A549 (cell line): Measurements from ENCODE around the gene PARD6A. TPM values are rescaled to one million over a fixed set of nuclear protein-coding genes. Genes with fewer than 3 reads are reported as not detected.

ENCODE experiments used
- ATAC-seq, 2 experiments: fragments of 200-7000 bp in 1 of 2; fragments of >200 bp in 1 of 2; cut with Nextera tagmentation in 1 of 2; cut with Tn5 transposase in 1 of 2; 3 replicates each; pipeline versions ENCODE4 v1.8.0 to v1.9.1; 2018 to 2020; ENCODE audit warnings: mild to moderate bottlenecking in 1 of 2, moderate library complexity in 1 of 2
- CTCF ChIA-PET: fragments of 300-600 bp; sonication (Branson Sonifier 250); formaldehyde crosslinking; extraction: SDS; loops from one replicate; lab custom pipeline; 2021; ENCODE audit warnings: antibody characterized with exemption, inconsistent platforms; lab: Yijun Ruan, JAX
- POLR2A ChIA-PET: fragments of 350-600 bp; formaldehyde crosslinking; extraction: SDS; loops from one replicate; lab custom pipeline; 2021; ENCODE audit warnings: antibody characterized with exemption, inconsistent platforms; lab: Yijun Ruan, JAX
- DNase-seq, 2 experiments: peaks; one replicate each; pipeline versions ENCODE4 v3.0.0 to v3.0.0-alpha.2; 2011 to 2016; ENCODE audit warnings: low read depth in 1 of 2, low spot score in 1 of 2
- FAIRE-seq: peaks from 2 replicates; lab custom pipeline; 2011; peaks lifted over from hg19 to GRCh38; lab: Jason Lieb, UNC
- H3K27ac ChIP-seq, 2 experiments: fragments of >200 bp; sonication (Bioruptor Twin); formaldehyde crosslinking; 3 replicates each; pipeline ENCODE4 v1.5.1; 2016 to 2017
- H3K4me1 ChIP-seq: fragments of >200 bp; sonication (Bioruptor Twin); formaldehyde crosslinking; 3 replicates; pipeline ENCODE4 v1.6.1; 2016
- H3K4me2 ChIP-seq: fragments of >200 bp; sonication (Bioruptor Twin); formaldehyde crosslinking; 3 replicates; pipeline ENCODE4 v1.6.1; 2016
- H3K4me3 ChIP-seq: fragments of >200 bp; sonication (Bioruptor Twin); formaldehyde crosslinking; 3 replicates; pipeline ENCODE4 v1.5.1; 2016
- H3K9me3 ChIP-seq: fragments of >200 bp; sonication (Bioruptor Twin); formaldehyde crosslinking; 3 replicates; pipeline ENCODE4 v1.6.1; 2016
- BHLHE40 ChIP-seq: IDR thresholded peaks from 2 replicates; pipeline ENCODE4 v1.6.1; 2012; ENCODE audit warnings: low read depth, low read length, inconsistent platforms
- CBX2 ChIP-seq: fragments of 200-600 bp; sonication (generic); IDR thresholded peaks from 2 replicates; pipeline ENCODE4 v1.6.1; 2016; ENCODE audit warnings: low read depth, mild to moderate bottlenecking, borderline replicate concordance
- CBX8 ChIP-seq: fragments of 200-600 bp; sonication (generic); IDR thresholded peaks from 2 replicates; pipeline ENCODE4 v1.6.1; 2016
- CEBPB ChIP-seq, 2 experiments: fragments of >200 bp in 1 of 2; sonication (Bioruptor Twin) in 1 of 2; formaldehyde crosslinking in 1 of 2; IDR thresholded peaks; 2 replicates each; pipeline ENCODE4 v1.6.1; 2012 to 2016
- CHD4 ChIP-seq: fragments of 200-600 bp; sonication (generic); IDR thresholded peaks from 2 replicates; pipeline ENCODE4 v1.6.1; 2016; ENCODE audit warnings: antibody characterized with exemption, mild to moderate bottlenecking, borderline replicate concordance
- ELK1 ChIP-seq: fragments of 150-350 bp; IDR thresholded peaks from 2 replicates; pipeline ENCODE4 v1.6.1; 2014; ENCODE audit warnings: low read depth, mild to moderate bottlenecking, low read length
- EP300 ChIP-seq, 2 experiments: fragments of >200 bp; sonication (Bioruptor Twin); formaldehyde crosslinking; IDR thresholded peaks; 2 replicates in 1 of 2; 3 replicates in 1 of 2; pipeline ENCODE4 v1.6.1; 2016 to 2017
- ESRRA ChIP-seq: fragments of 150-350 bp; IDR thresholded peaks from 2 replicates; pipeline ENCODE4 v1.6.1; 2014; ENCODE audit warnings: mild to moderate bottlenecking, low read length, borderline replicate concordance
- FOSL2 ChIP-seq, 2 experiments: fragments of 450-650 bp in 1 of 2; fragments of >200 bp in 1 of 2; sonication (Bioruptor Twin) in 1 of 2; formaldehyde crosslinking; IDR thresholded peaks; 2 replicates each; pipeline versions ENCODE4 v1.5.0 to v1.6.1; 2016 to 2020; ENCODE audit warnings: mild to moderate bottlenecking in 1 of 2, moderate library complexity in 1 of 2
- GATA3 ChIP-seq: IDR thresholded peaks from 2 replicates; pipeline ENCODE4 v1.6.1; 2012; ENCODE audit warnings: borderline replicate concordance
- HOXA7 ChIP-seq: fragments of 250-450 bp; sonication (Bioruptor Pico); IDR thresholded peaks from 2 replicates; pipeline ENCODE4 v1.5.0; 2020; ENCODE audit warnings: mild to moderate bottlenecking, moderate library complexity
- HOXB5 ChIP-seq: fragments of 250-450 bp; sonication (Bioruptor Pico); IDR thresholded peaks from 2 replicates; pipeline ENCODE4 v1.5.0; 2020; ENCODE audit warnings: mild to moderate bottlenecking, moderate library complexity
- MYC ChIP-seq: IDR thresholded peaks from 2 replicates; pipeline ENCODE4 v1.6.1; 2012; ENCODE audit warnings: mild to moderate bottlenecking, inconsistent platforms, low read length, improper control_type of control experiment, borderline replicate concordance
- POLR2A ChIP-seq: IDR thresholded peaks from 2 replicates; pipeline ENCODE4 v1.6.1; 2012; ENCODE audit warnings: mild to moderate bottlenecking, low read length
- TFCP2L1 ChIP-seq: fragments of 250-450 bp; sonication (Bioruptor Pico); IDR thresholded peaks from 2 replicates; pipeline ENCODE4 v1.5.0; 2021; ENCODE audit warnings: mild to moderate bottlenecking
- USF2 ChIP-seq: fragments of 450-650 bp; IDR thresholded peaks from 2 replicates; pipeline ENCODE4 v1.6.1; 2014; ENCODE audit warnings: antibody characterized with exemption
- ZC3H11A ChIP-seq: fragments of 450-650 bp; IDR thresholded peaks from 2 replicates; pipeline ENCODE4 v1.6.1; 2014; ENCODE audit warnings: antibody characterized with exemption, mild to moderate bottlenecking
- ZFP36 ChIP-seq: fragments of 450-650 bp; IDR thresholded peaks from 2 replicates; pipeline ENCODE4 v1.6.1; 2014; ENCODE audit warnings: borderline replicate concordance; ENCODE audit not compliant: partially characterized antibody
- ZSCAN20 ChIP-seq: fragments of 250-450 bp; sonication (Bioruptor Pico); IDR thresholded peaks from 2 replicates; pipeline ENCODE4 v1.8.0; 2022; ENCODE audit warnings: mild to moderate bottlenecking, moderate library complexity
- WGBS: methylation state at CpG from one replicate; pipeline ENCODE4 v1.1.6; 2017; ENCODE audit errors: missing lambda C conversion rate; 5-methylcytosine and 5-hydroxymethylcytosine counted together
- polyA plus RNA-seq, 4 experiments: library from polyadenylated mRNA; depleted of rRNA in 3 of 4; stranded (reverse); fragments of >200 nt; fragmentation: RNase III in 1 of 4; extraction: RNeasy Plus Mini Kit Qiagen cat#74134 plus additional on column Dnase treatment in 1 of 4; gene quantifications; 2 replicates in 3 of 4; 3 replicates in 1 of 4; pipeline ENCODE4 v1.2.3, GENCODE V29; 2011 to 2017
- TF ChIP-seq, protein P1 (sequence below): fragments of 200-600 bp; sonication (generic); IDR thresholded peaks from 2 replicates; pipeline ENCODE4 v1.6.1; 2016; ENCODE audit warnings: antibody characterized with exemption, mild to moderate bottlenecking, moderate library complexity
- TF ChIP-seq, protein P2 (sequence below): fragments of >200 bp; sonication (Bioruptor Twin); formaldehyde crosslinking; IDR thresholded peaks from 3 replicates; pipeline ENCODE4 v1.5.1; 2016
- TF ChIP-seq, protein P3 (sequence below): fragments of 250-450 bp; sonication (Bioruptor Pico); IDR thresholded peaks from 2 replicates; pipeline ENCODE4 v1.5.0; 2021; ENCODE audit warnings: mild to moderate bottlenecking, moderate library complexity, borderline replicate concordance
- TF ChIP-seq, protein P4 (sequence below): IDR thresholded peaks from 2 replicates; pipeline ENCODE4 v1.6.1; 2012; ENCODE audit warnings: low read depth, borderline replicate concordance

The PARD6A gene
- polyA plus RNA-seq, 2 of the 4 experiments (the other 2 are of a cell fraction) = 1.4 to 1.7 TPM

GRCh38 chr16:67697422-67698185 lies 36.8 kb downstream of the PARD6A start:
- ChIA-PET POLR2A (no interaction called here), CTCF (interaction anchor here (1.0 to 1.6 kb wide), 3 partner anchors 25 to 53 kb away, joined by 3 to 6 read pairs (median 4); partner anchors contain the start of gene CARMIL2)
- H3K27ac ChIP-seq = no peak overlapping the region

DNA sequence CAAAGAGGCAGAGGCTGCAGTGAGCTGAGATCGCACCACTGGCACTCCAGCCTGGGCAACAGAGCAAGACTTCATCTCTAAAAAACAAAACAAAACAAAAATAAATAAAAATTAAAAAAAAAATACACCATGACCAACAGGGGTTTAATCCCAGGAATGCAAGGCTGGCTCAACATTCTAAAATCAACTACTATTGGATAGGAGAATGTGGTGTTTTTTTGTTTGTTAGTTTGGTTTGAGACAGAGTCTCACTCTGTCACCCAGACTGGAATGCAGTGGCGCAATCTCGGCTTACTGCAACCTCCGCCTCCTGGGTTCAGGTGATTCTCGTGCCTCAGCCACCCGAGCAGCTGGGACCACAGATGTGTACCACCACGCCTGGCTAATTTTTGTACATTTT lies 38.5 kb downstream of the PARD6A start:
- ATAC-seq = no peak
- no peak for DNase-seq
- H3K4me2 ChIP-seq = no peak overlapping the region
- peaks cover 10% of the 10 kb centered on the region for H3K9me3 ChIP-seq
- H3K4me1 ChIP-seq = no peaks in the 10 kb centered on the region
- POLR2A ChIA-PET = no interaction called here
- WGBS = 93% methylated on average over 7 of the region's 7 CpGs
- FAIRE-seq = no peak
- H3K27ac ChIP-seq = no peak overlapping the region
- CTCF ChIA-PET = interaction anchor here (1.6 kb wide), 1 partner anchor 27 kb away, joined by 4 read pairs; no protein-coding TSS in a partner anchor
- H3K4me3 ChIP-seq = no peak overlapping the region
- TF ChIP-seq MYC (no peak), CBX2 (no peak), CHD4 (no peak), CEBPB (IDR thresholded peaks at IDR 0.05) (no peak), ZSCAN20 (no peak), BHLHE40 (no peak), ESRRA (no peak), CBX8 (no peak), HOXA7 (CRISPR knock-in tag) (no peak), FOSL2 (IDR thresholded peaks at IDR 0.05) (no peak), FOSL2 (CRISPR knock-in tag; IDR thresholded peaks at IDR 0.05) (no peak), HOXB5 (CRISPR knock-in tag) (no peak), EP300 (IDR thresholded peaks at IDR 0.05) (no peak), POLR2A (no peak), TFCP2L1 (CRISPR knock-in tag) (no peak), ZC3H11A (no peak)
- TF ChIP-seq, protein P1, sequence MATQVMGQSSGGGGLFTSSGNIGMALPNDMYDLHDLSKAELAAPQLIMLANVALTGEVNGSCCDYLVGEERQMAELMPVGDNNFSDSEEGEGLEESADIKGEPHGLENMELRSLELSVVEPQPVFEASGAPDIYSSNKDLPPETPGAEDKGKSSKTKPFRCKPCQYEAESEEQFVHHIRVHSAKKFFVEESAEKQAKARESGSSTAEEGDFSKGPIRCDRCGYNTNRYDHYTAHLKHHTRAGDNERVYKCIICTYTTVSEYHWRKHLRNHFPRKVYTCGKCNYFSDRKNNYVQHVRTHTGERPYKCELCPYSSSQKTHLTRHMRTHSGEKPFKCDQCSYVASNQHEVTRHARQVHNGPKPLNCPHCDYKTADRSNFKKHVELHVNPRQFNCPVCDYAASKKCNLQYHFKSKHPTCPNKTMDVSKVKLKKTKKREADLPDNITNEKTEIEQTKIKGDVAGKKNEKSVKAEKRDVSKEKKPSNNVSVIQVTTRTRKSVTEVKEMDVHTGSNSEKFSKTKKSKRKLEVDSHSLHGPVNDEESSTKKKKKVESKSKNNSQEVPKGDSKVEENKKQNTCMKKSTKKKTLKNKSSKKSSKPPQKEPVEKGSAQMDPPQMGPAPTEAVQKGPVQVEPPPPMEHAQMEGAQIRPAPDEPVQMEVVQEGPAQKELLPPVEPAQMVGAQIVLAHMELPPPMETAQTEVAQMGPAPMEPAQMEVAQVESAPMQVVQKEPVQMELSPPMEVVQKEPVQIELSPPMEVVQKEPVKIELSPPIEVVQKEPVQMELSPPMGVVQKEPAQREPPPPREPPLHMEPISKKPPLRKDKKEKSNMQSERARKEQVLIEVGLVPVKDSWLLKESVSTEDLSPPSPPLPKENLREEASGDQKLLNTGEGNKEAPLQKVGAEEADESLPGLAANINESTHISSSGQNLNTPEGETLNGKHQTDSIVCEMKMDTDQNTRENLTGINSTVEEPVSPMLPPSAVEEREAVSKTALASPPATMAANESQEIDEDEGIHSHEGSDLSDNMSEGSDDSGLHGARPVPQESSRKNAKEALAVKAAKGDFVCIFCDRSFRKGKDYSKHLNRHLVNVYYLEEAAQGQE = no peak
- TF ChIP-seq, protein P2, sequence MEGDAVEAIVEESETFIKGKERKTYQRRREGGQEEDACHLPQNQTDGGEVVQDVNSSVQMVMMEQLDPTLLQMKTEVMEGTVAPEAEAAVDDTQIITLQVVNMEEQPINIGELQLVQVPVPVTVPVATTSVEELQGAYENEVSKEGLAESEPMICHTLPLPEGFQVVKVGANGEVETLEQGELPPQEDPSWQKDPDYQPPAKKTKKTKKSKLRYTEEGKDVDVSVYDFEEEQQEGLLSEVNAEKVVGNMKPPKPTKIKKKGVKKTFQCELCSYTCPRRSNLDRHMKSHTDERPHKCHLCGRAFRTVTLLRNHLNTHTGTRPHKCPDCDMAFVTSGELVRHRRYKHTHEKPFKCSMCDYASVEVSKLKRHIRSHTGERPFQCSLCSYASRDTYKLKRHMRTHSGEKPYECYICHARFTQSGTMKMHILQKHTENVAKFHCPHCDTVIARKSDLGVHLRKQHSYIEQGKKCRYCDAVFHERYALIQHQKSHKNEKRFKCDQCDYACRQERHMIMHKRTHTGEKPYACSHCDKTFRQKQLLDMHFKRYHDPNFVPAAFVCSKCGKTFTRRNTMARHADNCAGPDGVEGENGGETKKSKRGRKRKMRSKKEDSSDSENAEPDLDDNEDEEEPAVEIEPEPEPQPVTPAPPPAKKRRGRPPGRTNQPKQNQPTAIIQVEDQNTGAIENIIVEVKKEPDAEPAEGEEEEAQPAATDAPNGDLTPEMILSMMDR = no peak

More at GRCh38 chr16:67697422-67698185, 36.8 kb downstream of the PARD6A start:
- WGBS = 80% methylated on average over 4 of the region's 4 CpGs
- no peaks in the 10 kb centered on the region for H3K4me1 ChIP-seq
- no peak overlapping the region for H3K4me3 ChIP-seq
- no peak for FAIRE-seq
- TF ChIP-seq USF2 = no peak
- TF ChIP-seq GATA3 = no peak
- TF ChIP-seq, protein P3, sequence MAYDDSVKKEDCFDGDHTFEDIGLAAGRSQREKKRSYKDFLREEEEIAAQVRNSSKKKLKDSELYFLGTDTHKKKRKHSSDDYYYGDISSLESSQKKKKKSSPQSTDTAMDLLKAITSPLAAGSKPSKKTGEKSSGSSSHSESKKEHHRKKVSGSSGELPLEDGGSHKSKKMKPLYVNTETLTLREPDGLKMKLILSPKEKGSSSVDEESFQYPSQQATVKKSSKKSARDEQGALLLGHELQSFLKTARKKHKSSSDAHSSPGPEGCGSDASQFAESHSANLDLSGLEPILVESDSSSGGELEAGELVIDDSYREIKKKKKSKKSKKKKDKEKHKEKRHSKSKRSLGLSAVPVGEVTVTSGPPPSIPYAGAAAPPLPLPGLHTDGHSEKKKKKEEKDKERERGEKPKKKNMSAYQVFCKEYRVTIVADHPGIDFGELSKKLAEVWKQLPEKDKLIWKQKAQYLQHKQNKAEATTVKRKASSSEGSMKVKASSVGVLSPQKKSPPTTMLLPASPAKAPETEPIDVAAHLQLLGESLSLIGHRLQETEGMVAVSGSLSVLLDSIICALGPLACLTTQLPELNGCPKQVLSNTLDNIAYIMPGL (CRISPR knock-in tag) = no peak
- TF ChIP-seq EP300 (IDR thresholded peaks at IDR 0.05) = no peak
- TF ChIP-seq ELK1 = no peak
- no peak for TF ChIP-seq ZFP36
- TF ChIP-seq, protein P4, sequence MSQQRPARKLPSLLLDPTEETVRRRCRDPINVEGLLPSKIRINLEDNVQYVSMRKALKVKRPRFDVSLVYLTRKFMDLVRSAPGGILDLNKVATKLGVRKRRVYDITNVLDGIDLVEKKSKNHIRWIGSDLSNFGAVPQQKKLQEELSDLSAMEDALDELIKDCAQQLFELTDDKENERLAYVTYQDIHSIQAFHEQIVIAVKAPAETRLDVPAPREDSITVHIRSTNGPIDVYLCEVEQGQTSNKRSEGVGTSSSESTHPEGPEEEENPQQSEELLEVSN = no peak
- ATAC-seq = no peak
- peaks cover 10% of the 10 kb centered on the region for H3K9me3 ChIP-seq
- no peak overlapping the region for H3K4me2 ChIP-seq
- no peak for DNase-seq
